Measurements from ENCODE around the gene CDK5R1.

Gene CDK5R1

GRCh38 chr17:32467949-32468348 is 18.8 kb upstream of the CDK5R1 start:
- Histone ChIP-seq H3K27ac (no peak overlapping the region), H3K4me3 (no peak overlapping the region)

GRCh38 chr17:32470405-32471167 is 16.2 kb upstream of the CDK5R1 start:
- Histone ChIP-seq H3K27ac (no peak overlapping the region), H3K4me3 (no peak overlapping the region)

DNA sequence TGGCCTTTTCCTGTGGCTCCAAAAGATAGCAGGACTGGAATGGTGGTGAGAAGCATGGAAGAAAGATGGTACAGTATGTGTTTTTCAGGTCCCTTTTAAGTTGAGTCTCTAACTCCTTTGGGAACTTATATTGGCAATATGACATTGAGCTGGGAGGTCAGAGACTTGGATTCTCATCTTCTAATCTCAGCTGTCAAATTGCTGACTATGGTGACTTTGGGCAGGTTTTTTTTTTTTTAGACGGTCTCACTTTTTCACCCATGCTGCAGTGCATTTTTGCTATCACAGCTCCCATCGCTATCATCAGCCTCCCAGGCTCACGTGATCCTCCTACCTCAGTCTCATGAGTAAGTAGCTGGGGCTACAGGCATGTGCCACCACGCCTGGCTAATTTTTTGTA is 15.1 kb upstream of the CDK5R1 start:
- H3K4me3 ChIP-seq: no peak overlapping the region
- H3K27ac ChIP-seq: no peak overlapping the region

DNA sequence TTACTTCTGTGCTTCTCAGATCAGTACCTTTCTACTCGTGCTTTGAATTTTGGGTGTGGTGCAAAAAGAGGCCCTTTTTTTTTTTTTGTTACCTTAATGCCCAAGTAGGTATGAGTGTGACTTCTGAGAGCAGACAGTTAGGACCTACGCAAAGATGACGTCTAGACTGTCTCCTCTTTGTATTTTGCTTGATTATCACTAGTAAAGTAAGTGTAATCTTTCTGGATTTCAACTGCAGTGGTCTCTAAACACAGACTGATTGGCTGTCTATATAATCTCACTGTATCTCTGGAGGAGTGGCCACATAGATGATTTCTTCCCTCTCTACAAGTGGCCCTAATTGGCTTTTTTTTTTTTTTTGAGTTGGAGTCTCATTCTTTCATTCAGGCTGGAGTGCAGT is 11.5 kb upstream of the CDK5R1 start:
- no peak overlapping the region for H3K4me3 ChIP-seq
- H3K27ac ChIP-seq: no peak overlapping the region

DNA sequence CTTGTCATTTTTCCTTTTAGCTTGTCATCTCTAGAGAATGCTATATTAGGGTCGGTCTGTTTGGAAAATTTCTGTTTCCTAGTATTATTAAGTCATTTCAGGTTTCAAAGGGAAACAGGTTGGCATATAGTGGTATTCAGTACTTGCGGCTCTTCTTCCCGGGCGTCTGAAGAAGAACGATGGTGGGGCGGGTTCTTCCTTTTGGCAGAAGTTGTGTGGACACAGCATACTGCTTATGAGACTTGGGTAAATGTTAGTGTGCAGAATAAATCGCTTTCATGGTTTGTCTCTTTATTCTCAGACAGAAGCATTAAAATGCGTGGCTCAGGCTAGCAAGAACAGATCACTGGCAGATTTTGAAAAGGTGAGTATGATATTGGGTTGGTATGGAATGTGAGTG is 9.6 kb upstream of the CDK5R1 start:
- H3K27ac ChIP-seq: no peak overlapping the region

DNA sequence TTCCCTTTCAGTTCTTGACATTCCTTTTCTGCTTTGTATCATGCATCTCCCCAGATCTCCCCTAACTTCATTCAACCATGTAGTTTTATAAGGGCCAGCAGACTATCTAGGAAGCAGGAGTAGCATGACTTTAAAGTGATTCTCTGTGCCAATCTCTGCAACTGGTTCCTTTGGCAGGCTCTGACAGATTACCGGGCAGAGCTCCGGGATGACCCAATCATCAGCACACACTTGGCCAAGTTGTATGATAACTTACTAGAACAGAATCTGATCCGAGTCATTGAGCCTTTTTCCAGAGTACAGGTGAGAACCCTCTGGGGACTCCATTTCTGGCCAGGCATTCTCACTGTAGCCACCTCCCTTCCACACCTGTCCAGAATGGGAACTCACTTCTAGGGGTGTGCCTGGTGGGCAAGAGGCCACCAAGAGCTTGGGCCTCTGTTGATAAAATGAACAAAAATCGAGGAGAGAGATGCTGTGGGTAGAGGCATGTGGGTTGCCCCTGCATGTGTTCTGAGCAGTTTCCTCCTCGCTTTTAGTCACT is 7.6 kb upstream of the CDK5R1 start:
- Histone ChIP-seq H3K4me3 (no peak overlapping the region), H3K27ac (no peak overlapping the region)

More for the DNA sequence above, 9.6 kb upstream of the CDK5R1 start:
- no peak overlapping the region for H3K4me3 ChIP-seq

- Histone ChIP-seq H3K27ac (no peak overlapping the region), H3K4me3 (no peak overlapping the region)
Observed at GRCh38 chr17:32481193-32481592, 5.6 kb upstream of the CDK5R1 start.

GRCh38 chr17:32482568-32483320 is 4.0 kb upstream of the CDK5R1 start:
- no peak overlapping the region for H3K4me3 ChIP-seq
- H3K27ac ChIP-seq: peak overlapping the region in 11 of 21 experiments; percentile 30 to 76 (median 61)

GRCh38 chr17:32483451-32484019 is 3.3 kb upstream of the CDK5R1 start:
- Histone ChIP-seq H3K27ac (peak overlapping the region in 14 of 21 experiments; percentile 18 to 76 (median 60)), H3K4me3 (no peak overlapping the region)

DNA sequence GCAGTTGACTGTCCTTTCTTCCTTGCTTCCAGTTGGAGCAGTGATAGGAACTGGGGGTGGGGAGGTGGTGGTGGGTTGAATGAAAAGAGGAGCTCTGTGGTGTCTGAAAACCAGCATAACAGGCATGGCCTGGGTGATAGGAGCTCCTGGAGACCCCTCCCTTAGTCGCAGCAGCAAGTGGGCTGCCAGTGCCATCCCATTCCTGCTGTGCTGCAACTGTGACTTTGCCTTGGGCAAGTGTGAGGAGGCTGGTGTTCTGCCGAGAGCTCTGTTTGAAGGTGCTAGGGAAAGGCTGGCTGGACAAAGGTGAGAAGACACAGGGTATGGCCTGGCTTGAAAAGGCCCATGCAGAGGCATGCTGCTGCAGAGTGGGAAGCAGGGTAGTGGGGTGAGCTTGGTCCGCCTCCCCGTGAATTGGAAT is 2.7 kb upstream of the CDK5R1 start:
- Histone ChIP-seq H3K27ac (peak overlapping the region in 10 of 21 experiments; percentile 27 to 76 (median 60)), H3K4me3 (no peak overlapping the region)

DNA sequence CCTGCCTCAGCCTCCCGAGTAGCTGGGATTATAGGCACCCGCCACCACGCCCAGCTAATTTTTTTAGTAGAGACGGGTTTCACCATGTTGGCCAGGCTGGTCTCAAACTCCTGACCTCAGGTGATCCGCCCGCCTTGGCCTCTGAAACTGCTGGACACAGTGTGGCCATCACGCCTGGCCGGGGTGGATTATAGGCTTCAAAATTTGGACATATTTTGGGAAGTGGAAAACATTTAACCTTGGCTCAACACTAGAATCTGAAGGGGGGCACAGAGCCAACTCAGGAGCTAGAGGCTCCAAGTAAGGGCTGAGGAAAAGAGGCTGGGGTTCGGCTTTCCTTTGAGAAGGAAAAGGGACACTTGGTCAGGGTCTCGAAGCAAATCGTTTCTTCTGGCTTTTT is 2.2 kb upstream of the CDK5R1 start:
- Histone ChIP-seq H3K27ac (no peak overlapping the region), H3K4me3 (no peak overlapping the region)

GRCh38 chr17:32485261-32486110 is 1.3 kb upstream of the CDK5R1 start:
- H3K27ac ChIP-seq: peak overlapping the region in 18 of 21 experiments; percentile 29 to 83 (median 66)
- H3K4me3 ChIP-seq: peak overlapping the region in 6 of 7 experiments; percentile 40 to 67 (median 54)

DNA sequence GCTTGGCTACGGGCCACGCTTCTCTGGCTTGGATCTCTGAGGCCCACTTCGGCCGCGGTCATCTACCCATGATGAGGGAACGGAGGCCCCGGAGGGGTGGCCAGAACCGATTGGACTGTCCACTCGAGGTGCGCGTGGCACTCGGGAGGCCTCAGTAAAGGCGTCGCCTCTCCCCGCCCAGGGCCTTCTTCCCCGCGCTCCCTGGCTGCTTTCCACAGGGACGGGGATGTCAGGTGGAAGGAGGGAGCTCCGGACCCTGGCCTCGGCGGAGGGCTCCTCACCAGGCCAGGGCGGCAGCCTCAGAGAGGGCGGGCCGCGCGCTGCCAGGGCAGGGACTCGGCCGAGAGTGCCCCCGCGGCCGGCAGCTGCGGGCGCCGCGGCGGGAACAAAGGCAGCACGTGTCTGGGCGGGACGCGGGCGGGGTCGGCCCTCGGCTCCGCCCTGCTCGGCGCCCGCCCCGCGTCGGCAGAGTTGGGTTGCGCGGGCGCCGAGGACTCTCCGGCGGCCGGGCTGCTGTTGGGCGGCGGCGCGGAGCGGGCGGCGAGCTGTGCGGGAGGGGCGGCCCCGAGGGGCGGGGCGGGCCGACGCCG is 587 bp upstream of the CDK5R1 start:
- Histone ChIP-seq H3K4me3 (peak overlapping the region; percentile 15 to 67 (median 48)), H3K27ac (peak overlapping the region in 19 of 21 experiments; percentile 29 to 83 (median 65))

DNA sequence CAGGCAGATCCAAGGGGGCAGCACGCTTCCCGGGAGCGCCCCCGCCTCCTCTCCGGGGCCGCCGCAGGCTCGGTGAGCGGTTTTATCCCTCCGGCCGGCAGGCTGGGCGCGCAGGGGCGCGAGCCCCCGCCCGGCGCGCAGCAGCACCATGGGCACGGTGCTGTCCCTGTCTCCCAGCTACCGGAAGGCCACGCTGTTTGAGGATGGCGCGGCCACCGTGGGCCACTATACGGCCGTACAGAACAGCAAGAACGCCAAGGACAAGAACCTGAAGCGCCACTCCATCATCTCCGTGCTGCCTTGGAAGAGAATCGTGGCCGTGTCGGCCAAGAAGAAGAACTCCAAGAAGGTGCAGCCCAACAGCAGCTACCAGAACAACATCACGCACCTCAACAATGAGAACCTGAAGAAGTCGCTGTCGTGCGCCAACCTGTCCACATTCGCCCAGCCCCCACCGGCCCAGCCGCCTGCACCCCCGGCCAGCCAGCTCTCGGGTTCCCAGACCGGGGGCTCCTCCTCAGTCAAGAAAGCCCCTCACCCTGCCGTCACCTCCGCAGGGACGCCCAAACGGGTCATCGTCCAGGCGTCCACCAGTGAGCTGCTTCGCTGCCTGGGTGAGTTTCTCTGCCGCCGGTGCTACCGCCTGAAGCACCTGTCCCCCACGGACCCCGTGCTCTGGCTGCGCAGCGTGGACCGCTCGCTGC is 832 bp downstream of the CDK5R1 start:
- Histone ChIP-seq H3K4me3 (peak overlapping the region; percentile 39 to 67 (median 54)), H3K27ac (peak overlapping the region in 13 of 21 experiments; percentile 35 to 83 (median 68))

DNA sequence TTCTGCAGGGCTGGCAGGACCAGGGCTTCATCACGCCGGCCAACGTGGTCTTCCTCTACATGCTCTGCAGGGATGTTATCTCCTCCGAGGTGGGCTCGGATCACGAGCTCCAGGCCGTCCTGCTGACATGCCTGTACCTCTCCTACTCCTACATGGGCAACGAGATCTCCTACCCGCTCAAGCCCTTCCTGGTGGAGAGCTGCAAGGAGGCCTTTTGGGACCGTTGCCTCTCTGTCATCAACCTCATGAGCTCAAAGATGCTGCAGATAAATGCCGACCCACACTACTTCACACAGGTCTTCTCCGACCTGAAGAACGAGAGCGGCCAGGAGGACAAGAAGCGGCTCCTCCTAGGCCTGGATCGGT is 1.4 kb downstream of the CDK5R1 start:
- Histone ChIP-seq H3K4me3 (peak overlapping the region in 6 of 7 experiments; percentile 39 to 67 (median 56)), H3K27ac (peak overlapping the region in 2 of 21 experiments; percentile 70 to 79)

GRCh38 chr17:32488604-32489180 is 1.9 kb downstream of the CDK5R1 start:
- H3K4me3 ChIP-seq: peak overlapping the region in 3 of 7 experiments; percentile 0 to 59 (median 54)
- peak overlapping the region in 1 of 21 experiments; percentile 79 for H3K27ac ChIP-seq

- peak overlapping the region in 2 of 7 experiments; percentile 13 to 54 for H3K4me3 ChIP-seq
- H3K27ac ChIP-seq: peak overlapping the region in 2 of 21 experiments; percentile 16 to 79
Observed at GRCh38 chr17:32489320-32490100, 2.7 kb downstream of the CDK5R1 start.

Measured in skin epidermis (tissue), 12 donors.